HG02884 (cell line): ENCODE data around the gene MZB1.
"Not testable (repeated sequence)": the region's sequence is repeated elsewhere in the genome, so short reads cannot be mapped to it uniquely, and the experiment has no call there.

Experiments
- ATAC-seq: cut with Tn5 transposase; IDR thresholded peaks from one replicate; pipeline ENCODE4 v1.9.1; 2021; ENCODE audit warnings: mild to moderate bottlenecking, moderate library complexity; ENCODE audit not compliant: unreplicated experiment

Gene MZB1

DNA sequence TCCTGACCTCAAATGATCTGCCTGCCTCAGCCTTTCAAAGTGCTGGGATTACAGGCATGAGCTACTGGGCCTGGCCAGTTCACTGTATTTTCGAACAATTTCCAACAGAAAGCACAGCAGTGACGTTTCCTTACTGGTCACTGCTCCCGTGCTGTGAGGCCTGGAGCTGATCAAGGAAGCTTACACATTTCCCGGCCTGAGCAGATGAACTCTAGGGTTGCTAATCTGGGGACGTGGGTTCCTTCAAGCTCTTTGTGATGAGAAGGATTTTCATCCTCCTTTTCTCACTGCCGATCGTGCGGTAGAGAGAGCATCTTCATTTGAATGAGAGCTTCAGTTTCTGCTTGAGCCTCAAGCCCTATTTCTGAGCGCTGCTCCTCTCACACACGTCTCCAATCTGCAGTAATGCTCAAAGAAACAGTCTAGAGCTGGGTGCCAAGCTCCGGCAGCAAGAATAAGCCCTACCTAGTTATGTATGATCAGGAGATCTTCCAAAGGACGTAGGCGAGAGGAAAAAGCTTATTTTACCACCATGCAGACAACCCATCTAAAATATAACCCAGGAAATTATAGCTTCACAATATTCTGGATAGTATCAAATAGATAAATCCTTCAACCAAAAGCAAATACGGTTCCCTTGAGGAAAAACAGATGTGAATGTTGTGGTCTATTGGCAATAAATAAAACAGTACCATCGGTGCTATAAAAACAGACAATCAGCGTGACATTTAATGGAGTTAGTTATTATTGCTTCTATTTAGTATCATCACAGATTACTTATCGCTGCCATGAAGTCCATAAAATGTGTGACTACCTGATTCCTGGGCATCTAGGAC is 21.5 kb upstream of the MZB1 start:
- no peak for ATAC-seq

DNA sequence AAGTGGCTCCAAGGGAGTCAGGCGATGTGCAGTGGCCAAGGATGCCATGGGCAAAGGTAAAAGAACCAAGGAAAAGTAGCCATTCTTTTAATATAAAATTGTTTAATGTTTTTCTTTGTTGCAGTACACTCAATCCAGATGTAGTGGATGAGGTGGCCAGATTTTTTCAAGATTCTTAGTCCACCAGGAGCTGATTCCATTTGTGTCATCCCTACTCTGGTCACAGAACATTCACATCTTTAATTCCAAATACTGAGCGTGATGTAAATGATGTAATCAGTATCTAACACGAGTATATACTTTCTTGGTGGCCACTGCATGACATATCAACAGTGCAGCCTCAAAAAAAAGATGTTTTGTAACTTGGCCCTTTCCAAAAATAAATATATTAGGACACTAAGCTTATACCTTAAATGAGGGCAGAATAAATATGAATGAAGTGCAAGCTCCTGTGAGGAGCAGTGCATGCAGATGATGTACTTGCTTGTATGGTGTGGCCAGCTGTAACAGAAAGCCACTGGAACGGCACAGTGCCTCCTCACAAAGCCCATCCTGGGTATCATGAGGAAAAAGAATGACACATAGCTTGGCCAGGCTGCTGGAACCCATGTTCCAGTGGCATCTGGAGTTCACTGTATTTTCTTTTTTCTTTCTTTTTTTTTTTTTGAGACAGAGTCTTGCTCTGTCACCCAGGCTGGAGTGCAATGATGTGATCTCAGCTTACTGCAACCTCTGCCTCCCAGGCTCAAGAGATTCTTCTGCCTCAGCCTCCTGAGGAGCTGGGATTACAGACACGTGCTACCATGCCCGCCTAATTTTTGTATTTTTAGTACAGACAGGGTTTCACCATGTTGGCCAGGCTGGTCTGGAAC is 20.6 kb upstream of the MZB1 start:
- ATAC-seq, result no peak

DNA sequence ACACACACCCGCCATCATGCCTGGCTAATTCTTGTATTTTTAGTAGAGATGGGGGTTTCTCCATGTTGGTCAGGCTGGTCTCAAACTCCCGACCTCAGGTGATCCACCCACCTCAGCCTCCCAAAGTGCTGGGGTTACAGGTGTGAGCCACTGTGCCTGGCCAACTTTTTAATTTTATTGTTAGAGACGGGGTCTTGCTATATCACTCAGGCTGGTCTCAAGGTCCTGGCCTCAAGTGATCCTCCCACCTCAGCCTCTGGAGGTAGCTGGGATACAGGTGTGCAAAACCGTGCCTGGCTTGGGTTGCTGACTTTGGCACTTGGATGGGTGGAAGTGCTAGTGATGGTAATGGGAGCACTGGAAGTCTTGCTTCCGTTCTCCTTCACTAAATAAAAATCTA is 19.4 kb upstream of the MZB1 start:
- ATAC-seq, result not testable (repeated sequence)

DNA sequence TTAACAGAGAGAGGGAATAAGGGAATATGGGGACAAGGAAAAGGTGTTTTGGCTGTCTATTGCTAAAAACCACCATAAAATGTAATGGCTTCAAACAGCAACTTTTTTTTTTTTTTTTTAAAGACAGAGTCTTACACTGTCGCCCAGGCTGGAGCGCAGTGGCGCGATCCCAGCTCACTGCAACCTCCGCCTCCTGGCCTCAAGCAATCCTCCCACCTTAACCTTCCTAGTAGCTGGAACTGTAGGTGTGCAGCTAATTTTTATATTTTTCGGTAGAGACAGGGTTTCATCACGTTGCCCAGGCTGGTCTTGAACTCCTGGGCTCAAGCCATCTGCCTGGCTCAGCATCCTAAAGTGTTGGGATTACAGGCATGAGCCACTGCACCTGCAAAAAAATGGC is 18.5 kb upstream of the MZB1 start:
- ATAC-seq, result no peak

- no peak for ATAC-seq
Observed at GRCh38 chr5:139407517-139407916, 17.8 kb upstream of the MZB1 start.

DNA sequence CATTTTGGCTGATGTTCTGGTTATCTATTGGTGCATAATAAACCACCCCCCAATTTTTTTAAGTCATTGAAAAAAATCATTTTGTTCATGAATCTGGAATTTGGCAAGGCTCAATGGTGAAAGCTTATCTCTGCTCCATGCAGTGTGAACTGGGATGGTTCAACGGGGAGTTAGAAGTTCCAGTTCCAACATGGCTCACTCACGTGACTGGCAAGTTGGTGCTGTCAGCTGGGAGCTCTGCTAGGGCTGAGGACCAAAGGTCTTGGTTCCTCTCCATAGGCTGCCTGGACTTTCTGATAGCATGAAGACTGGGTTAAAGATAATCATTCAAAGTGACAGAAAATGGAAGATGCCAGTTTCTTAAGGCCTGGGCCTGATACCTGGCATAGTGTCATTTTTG is 17.2 kb upstream of the MZB1 start:
- no peak for ATAC-seq

- no peak for ATAC-seq
Observed at GRCh38 chr5:139404484-139404840, 14.7 kb upstream of the MZB1 start.

- peak; percentile 78 for ATAC-seq
Observed at GRCh38 chr5:139403787-139404483, 14.2 kb upstream of the MZB1 start, which contains the start of gene SPATA24. Gene SPATA24, minus strand, starts transcription at chr5:139404089. Its CDS starts 29 bp downstream, at chr5:139404060.

GRCh38 chr5:139403418-139403786 is 13.7 kb upstream of the MZB1 start:
- peak; percentile 3 for ATAC-seq

DNA sequence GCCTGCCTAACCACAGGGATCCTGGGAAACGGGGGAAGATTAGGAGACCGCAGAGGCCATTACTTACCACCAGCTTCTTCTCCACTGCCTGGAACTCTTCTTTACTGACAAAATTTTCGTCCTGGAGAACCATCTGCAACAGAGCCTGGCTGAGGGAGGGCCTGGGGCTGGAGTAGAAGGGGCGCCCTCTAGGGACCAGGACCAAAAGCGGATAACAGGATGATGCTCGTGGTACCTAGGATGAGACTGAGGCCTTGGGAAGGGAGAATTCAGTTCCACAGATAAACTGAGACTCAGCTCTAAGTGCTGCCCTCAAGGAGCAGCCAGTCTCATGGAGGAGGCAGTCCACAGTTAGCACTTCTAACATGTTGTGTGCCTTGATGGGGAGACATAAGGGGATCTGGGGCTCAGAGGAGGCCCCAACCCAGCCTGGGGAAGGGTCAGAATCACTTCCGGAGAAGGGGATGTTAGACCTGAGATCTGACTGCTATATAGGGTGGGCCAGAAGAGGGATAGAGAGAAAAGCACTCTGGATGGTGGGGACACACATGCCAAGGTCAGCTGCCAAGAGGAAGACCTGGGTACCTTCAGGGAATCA is 12.9 kb upstream of the MZB1 start:
- ATAC-seq, result no peak

DNA sequence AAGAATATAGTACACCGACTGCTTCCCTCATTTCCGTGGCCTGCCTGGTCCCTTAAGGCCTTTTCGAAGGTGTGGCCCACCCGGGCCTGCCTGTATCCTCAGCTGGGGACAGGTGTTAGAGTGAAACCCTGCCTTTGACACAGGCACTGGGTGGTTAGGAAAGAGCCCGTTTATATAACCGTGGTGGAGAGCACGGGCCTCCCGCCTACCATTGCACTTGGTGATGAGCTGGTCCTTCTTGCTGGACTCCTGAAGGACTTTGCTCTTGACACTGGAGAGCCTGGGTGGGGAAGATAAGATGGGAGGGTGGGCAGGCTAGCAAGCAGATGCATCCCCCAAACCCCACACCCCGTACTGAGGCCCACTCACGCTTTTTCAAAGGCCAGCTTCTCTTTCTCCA is 11.8 kb upstream of the MZB1 start:
- no peak for ATAC-seq

DNA sequence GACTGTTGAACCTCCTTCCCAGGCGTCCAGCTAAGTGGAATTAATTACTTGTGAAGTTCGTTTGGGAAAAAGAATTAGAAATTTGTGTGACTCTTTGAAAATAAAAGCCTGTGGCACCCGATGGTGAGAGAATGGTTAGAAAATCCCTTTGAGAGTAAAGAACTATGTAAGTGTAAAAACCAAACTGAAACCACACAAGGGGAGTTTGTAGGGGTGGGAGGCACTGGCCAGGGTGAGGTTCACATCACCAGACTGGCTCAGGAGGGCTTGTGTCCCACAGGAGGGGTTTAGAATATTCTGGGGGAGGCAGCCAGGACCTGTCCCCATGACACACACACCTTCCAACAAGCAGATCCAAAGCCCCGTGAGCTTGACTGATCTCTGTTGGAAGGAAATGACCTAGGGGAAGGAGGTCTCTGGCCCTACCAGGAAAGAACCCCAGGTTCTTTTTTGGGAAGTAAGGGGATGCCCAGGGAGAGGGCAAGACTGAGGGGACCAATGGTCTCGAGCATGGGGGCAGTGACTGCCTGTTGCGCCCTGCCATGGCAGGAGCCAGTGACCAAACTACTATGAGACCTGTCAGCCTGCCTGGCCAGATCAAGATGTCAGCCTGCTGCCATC is 9.9 kb upstream of the MZB1 start:
- ATAC-seq, result peak; percentile 27

- ATAC-seq, result no peak
Observed at GRCh38 chr5:139397921-139398320, 8.2 kb upstream of the MZB1 start.

DNA sequence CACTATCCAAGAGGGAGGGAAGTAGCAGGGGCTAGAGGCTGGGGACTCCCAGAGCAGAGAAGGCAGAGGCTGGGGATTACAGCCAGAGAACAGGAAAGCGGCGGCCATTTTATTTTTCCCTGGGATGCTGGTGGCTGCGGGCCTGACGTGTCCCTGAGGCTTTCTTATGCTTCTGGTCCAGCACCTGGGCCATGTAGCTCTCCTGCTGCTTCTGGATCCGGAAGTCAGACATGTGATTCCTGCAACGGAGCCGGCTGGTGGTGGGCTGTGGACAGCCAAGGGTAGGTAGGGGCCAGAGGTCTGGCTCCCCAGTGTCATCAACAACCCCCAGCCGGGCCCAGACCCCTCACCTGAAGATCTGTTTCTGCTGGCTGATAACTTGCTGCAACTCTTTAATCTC is 7.0 kb upstream of the MZB1 start:
- no peak for ATAC-seq

GRCh38 chr5:139395844-139396640 is 6.3 kb upstream of the MZB1 start:
- ATAC-seq, result no peak

GRCh38 chr5:139394654-139395566 is 5.2 kb upstream of the MZB1 start, which contains the start of gene PROB1:
Gene PROB1, minus strand, starts transcription at chr5:139395104. Its CDS starts 23 bp downstream, at chr5:139395081.
- no peak for ATAC-seq

DNA sequence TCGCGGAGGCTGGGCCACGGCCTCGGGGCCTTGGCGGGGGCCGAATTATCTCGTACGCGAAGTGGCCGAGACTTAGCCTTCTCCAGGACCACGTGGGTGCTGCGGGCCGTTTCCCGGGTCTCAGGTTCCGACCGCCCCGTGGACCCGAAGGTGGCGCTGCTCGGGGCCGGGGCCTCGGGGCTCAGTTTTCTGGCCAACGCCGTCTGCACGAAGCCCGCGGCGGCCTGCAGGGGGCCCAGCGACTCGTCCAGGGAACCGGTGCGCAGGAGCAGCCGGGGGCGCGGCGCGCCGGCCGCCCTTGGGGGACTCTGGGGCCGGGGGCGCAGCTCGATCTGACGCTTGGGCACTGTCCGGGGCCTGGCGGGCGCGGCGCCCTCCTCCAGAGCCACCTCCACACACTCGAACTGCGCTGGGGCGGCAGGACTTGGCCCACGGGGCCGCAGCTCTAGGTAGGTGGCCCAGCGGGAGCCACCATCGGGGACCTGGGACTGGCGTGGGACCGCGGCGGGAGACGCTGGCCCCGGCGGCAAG is 4.5 kb upstream of the MZB1 start:
- no peak for ATAC-seq

DNA sequence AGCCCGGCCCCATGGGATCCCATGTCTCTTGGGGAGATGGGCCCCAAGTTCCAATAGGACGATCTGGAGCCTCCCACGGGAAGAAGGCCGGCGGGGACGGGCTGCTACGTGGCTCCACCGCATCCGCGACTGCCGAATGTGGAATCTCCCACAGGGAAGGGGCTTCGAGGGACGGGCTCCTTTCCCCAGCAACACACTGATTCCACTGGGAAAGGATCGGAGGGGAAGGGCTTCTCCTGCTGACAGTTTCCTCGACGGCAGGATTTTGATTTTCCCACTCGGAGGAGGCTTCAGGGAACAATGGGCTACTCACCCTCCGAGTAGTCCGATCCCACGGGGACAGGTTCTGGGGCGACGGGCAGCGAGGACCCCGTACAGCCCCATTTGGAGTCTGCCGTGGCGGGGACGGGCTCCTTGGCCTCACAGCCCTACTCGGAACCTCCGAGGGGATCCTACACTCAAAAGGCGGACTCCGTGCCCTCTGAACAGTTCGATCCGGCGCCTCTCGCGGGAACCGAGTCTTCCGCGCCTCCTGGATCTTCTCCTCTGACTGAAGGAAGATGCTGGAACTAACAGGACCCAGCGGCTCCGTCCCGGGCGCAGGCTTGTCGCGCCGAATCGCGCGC is 3.9 kb upstream of the MZB1 start:
- no peak for ATAC-seq
